WTC11 (cell line): ENCODE measurements around the gene LYPD6. TPM values are rescaled to one million over a fixed set of nuclear protein-coding genes. Genes with fewer than 3 reads are reported as not detected.

Source experiments
- ATAC-seq: fragments of 200-7000 bp; cut with Tn5 transposase; 2 replicates; pipeline ENCODE4 v1.10.0; 2021; ENCODE audit warnings: mild to moderate bottlenecking, moderate library complexity
- CTCF ChIA-PET: fragments of 300-600 bp; sonication (Branson Sonifier 250); formaldehyde crosslinking; loops from one replicate; lab custom pipeline; 2021; ENCODE audit warnings: antibody characterized with exemption; lab: Charles Lee
- POLR2A ChIA-PET: fragments of 350-600 bp; sonication (Branson Sonifier 250); formaldehyde crosslinking; loops from one replicate; lab custom pipeline; 2021; ENCODE audit warnings: antibody characterized with exemption; lab: Charles Lee
- DNase-seq: peaks from one replicate; pipeline ENCODE4 v3.0.0; 2021; ENCODE audit warnings: low spot score
- H3K27ac Mint-ChIP-seq: 2 replicates; pipeline ENCODE4 v1.8.0; 2021; ENCODE audit warnings: mixed read lengths
- H3K27me3 Mint-ChIP-seq: 2 replicates; pipeline ENCODE4 v1.8.0; 2021; ENCODE audit warnings: low read depth, mild to moderate bottlenecking, moderate library complexity, mixed read lengths
- H3K36me3 Mint-ChIP-seq: 2 replicates; pipeline ENCODE4 v1.8.0; 2021; ENCODE audit warnings: mixed read lengths
- H3K4me1 Mint-ChIP-seq: 2 replicates; pipeline ENCODE4 v1.8.0; 2022; ENCODE audit warnings: mixed read lengths
- H3K4me3 Mint-ChIP-seq: 2 replicates; pipeline ENCODE4 v1.8.0; 2021; ENCODE audit warnings: mild to moderate bottlenecking, moderate library complexity, mixed read lengths
- H3K9me3 Mint-ChIP-seq: 2 replicates; pipeline ENCODE4 v1.8.0; 2021; ENCODE audit warnings: mixed read lengths
- ATF1 ChIP-seq: sonication (generic); formaldehyde crosslinking; IDR thresholded peaks from 2 replicates; pipeline ENCODE4 v1.8.1; 2023; ENCODE audit warnings: mild to moderate bottlenecking, moderate library complexity, missing genetic modification reagents
- CREB1 ChIP-seq: sonication (generic); formaldehyde crosslinking; IDR thresholded peaks from 2 replicates; pipeline ENCODE4 v1.8.0; 2023; ENCODE audit warnings: mild to moderate bottlenecking, missing genetic modification reagents
- CTCF ChIP-seq: fragments of 200-600 bp; IDR thresholded peaks from 2 replicates; pipeline ENCODE4 v1.8.0; 2022; ENCODE audit warnings: antibody characterized with exemption
- FOXP1 ChIP-seq: sonication (generic); formaldehyde crosslinking; IDR thresholded peaks from 2 replicates; pipeline ENCODE4 v1.8.0; 2022; ENCODE audit warnings: missing genetic modification reagents, mild to moderate bottlenecking, moderate library complexity, borderline replicate concordance
- NR1H2 ChIP-seq: sonication (generic); formaldehyde crosslinking; IDR thresholded peaks from 2 replicates; pipeline ENCODE4 v1.9.0; 2021; ENCODE audit warnings: mild to moderate bottlenecking, moderate library complexity, missing genetic modification reagents
- NR3C1 ChIP-seq: sonication (generic); formaldehyde crosslinking; conservative IDR thresholded peaks from 2 replicates; pipeline ENCODE4 v1.8.1; 2023; ENCODE audit warnings: low read depth, mild to moderate bottlenecking, missing genetic modification reagents
- PRDM15 ChIP-seq: sonication (generic); formaldehyde crosslinking; IDR thresholded peaks from 2 replicates; pipeline ENCODE4 v1.8.0; 2022; ENCODE audit warnings: missing genetic modification reagents
- RELA ChIP-seq: sonication (generic); formaldehyde crosslinking; IDR thresholded peaks from 2 replicates; pipeline ENCODE4 v1.8.1; 2022; ENCODE audit warnings: missing genetic modification reagents, mild to moderate bottlenecking, borderline replicate concordance
- TCF7 ChIP-seq: sonication (generic); formaldehyde crosslinking; IDR thresholded peaks from 2 replicates; pipeline ENCODE4 v1.8.0; 2022; ENCODE audit warnings: mild to moderate bottlenecking, low read depth, missing genetic modification reagents, moderate library complexity
- TP53 ChIP-seq: sonication (generic); formaldehyde crosslinking; IDR thresholded peaks from 2 replicates; pipeline ENCODE4 v1.8.1; 2023; ENCODE audit warnings: mild to moderate bottlenecking, missing genetic modification reagents
- ZBTB21 ChIP-seq: sonication (generic); formaldehyde crosslinking; IDR thresholded peaks from 2 replicates; pipeline ENCODE4 v1.8.1; 2023; ENCODE audit warnings: mild to moderate bottlenecking, missing genetic modification reagents, borderline replicate concordance
- ZNF219 ChIP-seq: sonication (generic); formaldehyde crosslinking; IDR thresholded peaks from 2 replicates; pipeline ENCODE4 v1.8.0; 2023; ENCODE audit warnings: missing genetic modification reagents, mild to moderate bottlenecking, borderline replicate concordance
- ZNF263 ChIP-seq: sonication (generic); formaldehyde crosslinking; IDR thresholded peaks from 2 replicates; pipeline ENCODE4 v1.8.1; 2022; ENCODE audit warnings: low read depth, mild to moderate bottlenecking, moderate library complexity, missing genetic modification reagents
- ZNF281 ChIP-seq: sonication (generic); formaldehyde crosslinking; IDR thresholded peaks from 2 replicates; pipeline ENCODE4 v1.8.0; 2023; ENCODE audit warnings: mild to moderate bottlenecking, missing genetic modification reagents
- ZNF317 ChIP-seq: sonication (generic); formaldehyde crosslinking; IDR thresholded peaks from 2 replicates; pipeline ENCODE4 v1.8.1; 2023; ENCODE audit warnings: low read depth, mild to moderate bottlenecking, moderate library complexity, missing genetic modification reagents, borderline replicate concordance
- ZNF512 ChIP-seq: sonication (generic); formaldehyde crosslinking; IDR thresholded peaks from 2 replicates; pipeline ENCODE4 v1.8.1; 2022; ENCODE audit warnings: missing genetic modification reagents, borderline replicate concordance
- ZNF532 ChIP-seq: fragments of 250-450 bp; sonication (Bioruptor Pico); IDR thresholded peaks from 2 replicates; pipeline ENCODE4 v1.9.0; 2021; ENCODE audit warnings: mild to moderate bottlenecking, borderline replicate concordance
- total RNA-seq: library from RNA; stranded (reverse); gene quantifications from 3 replicates; pipeline ENCODE4 v1.2.3, GENCODE V29; 2021

The LYPD6 gene
- total RNA-seq, 1 experiment from 2014 or later: 4.8 TPM

GRCh38 chr2:149375801-149376361 is 45.5 kb downstream of the LYPD6 start (continued):
- no peak for TF ChIP-seq ZNF532 (CRISPR knock-in tag)
- TF ChIP-seq CREB1 (CRISPR knock-in tag): no peak
- TF ChIP-seq FOXP1 (CRISPR knock-in tag): no peak
- no peak for TF ChIP-seq TP53 (CRISPR knock-in tag)
- TF ChIP-seq ZNF281 (CRISPR knock-in tag): no peak
- no peak for TF ChIP-seq ZNF317 (CRISPR knock-in tag)
- no peak for TF ChIP-seq NR3C1
- TF ChIP-seq RELA (CRISPR knock-in tag): no peak
- no peak for TF ChIP-seq PRDM15
- no peak for TF ChIP-seq ZNF219 (CRISPR knock-in tag)
- TF ChIP-seq NR1H2 (CRISPR knock-in tag): no peak

GRCh38 chr2:149380205-149380604 is 49.8 kb downstream of the LYPD6 start:
- ChIA-PET CTCF (no interaction called here), POLR2A (no interaction called here)
- Mint-ChIP-seq H3K4me3 (no peak overlapping the region), H3K27ac (no peak overlapping the region), H3K27me3 (no peaks in the 10 kb centered on the region), H3K4me1 (peaks cover 14% of the 10 kb centered on the region), H3K9me3 (no peaks in the 10 kb centered on the region), H3K36me3 (no peaks in the 10 kb centered on the region)
- ATAC-seq (peak; percentile 64), DNase-seq (no peak)
- TF ChIP-seq ATF1 (CRISPR knock-in tag) (no peak), ZNF263 (no peak), ZNF512 (CRISPR knock-in tag) (no peak), TCF7 (CRISPR knock-in tag) (no peak), CTCF (no peak), RELA (CRISPR knock-in tag) (no peak), ZNF281 (CRISPR knock-in tag) (no peak), ZBTB21 (CRISPR knock-in tag) (no peak)
